Measurements from ENCODE around the gene PACSIN2.
"Not testable (repeated sequence)": the region's sequence is repeated elsewhere in the genome, so short reads cannot be mapped to it uniquely, and the experiment has no call there.

PACSIN2 gene

GRCh38 chr22:42942351-42942750, 72.6 kb downstream of the PACSIN2 start:
- FAIRE-seq, result no peak

GRCh38 chr22:42939941-42940653, 74.9 kb downstream of the PACSIN2 start:
- FAIRE-seq, result no peak

- FAIRE-seq, result no peak
These were observed 75.5 kb downstream of the PACSIN2 start for GRCh38 chr22:42939451-42939881.

- FAIRE-seq, result no peak
These were observed 76.0 kb downstream of the PACSIN2 start for GRCh38 chr22:42938976-42939375.

- FAIRE-seq, result no peak
These were observed 76.5 kb downstream of the PACSIN2 start for GRCh38 chr22:42938449-42938848.

- no peak for FAIRE-seq
These were observed 77.6 kb downstream of the PACSIN2 start for GRCh38 chr22:42937164-42937843.

- not testable (repeated sequence) for FAIRE-seq
These were observed 78.3 kb downstream of the PACSIN2 start for GRCh38 chr22:42936680-42937079.

- no peak for FAIRE-seq
These were observed 80.6 kb downstream of the PACSIN2 start for GRCh38 chr22:42934338-42934737.

GRCh38 chr22:42933485-42934091, 81.4 kb downstream of the PACSIN2 start:
- FAIRE-seq, result no peak

- no peak for FAIRE-seq
These were observed 82.0 kb downstream of the PACSIN2 start for GRCh38 chr22:42932857-42933484.

- no peak for FAIRE-seq
These were observed 82.8 kb downstream of the PACSIN2 start for GRCh38 chr22:42932197-42932519.

GRCh38 chr22:42931421-42932196, 83.3 kb downstream of the PACSIN2 start:
- no peak for FAIRE-seq

- no peak for FAIRE-seq
These were observed 84.0 kb downstream of the PACSIN2 start for GRCh38 chr22:42930810-42931420.

- FAIRE-seq, result no peak
These were observed 85.2 kb downstream of the PACSIN2 start for GRCh38 chr22:42929838-42930155.

- no peak for FAIRE-seq
These were observed 85.7 kb downstream of the PACSIN2 start for GRCh38 chr22:42928969-42929837.

- no peak for FAIRE-seq
These were observed 87.0 kb downstream of the PACSIN2 start for GRCh38 chr22:42927966-42928365.

- no peak for FAIRE-seq
These were observed 88.2 kb downstream of the PACSIN2 start for GRCh38 chr22:42926768-42927167.

- no peak for FAIRE-seq
These were observed 88.8 kb downstream of the PACSIN2 start for GRCh38 chr22:42926104-42926503.

- no peak for FAIRE-seq
These were observed 89.4 kb downstream of the PACSIN2 start for GRCh38 chr22:42925598-42925997.

GRCh38 chr22:42925031-42925430, 89.9 kb downstream of the PACSIN2 start:
- FAIRE-seq, result not testable (repeated sequence)

GRCh38 chr22:42924436-42924835, 90.5 kb downstream of the PACSIN2 start:
- no peak for FAIRE-seq

All from A204.1 (cell line).